Measurements from ENCODE around the gene LRRC36.
"Not testable (repeated sequence)": the region's sequence is repeated elsewhere in the genome, so short reads cannot be mapped to it uniquely, and the experiment has no call there.

LRRC36 gene

DNA sequence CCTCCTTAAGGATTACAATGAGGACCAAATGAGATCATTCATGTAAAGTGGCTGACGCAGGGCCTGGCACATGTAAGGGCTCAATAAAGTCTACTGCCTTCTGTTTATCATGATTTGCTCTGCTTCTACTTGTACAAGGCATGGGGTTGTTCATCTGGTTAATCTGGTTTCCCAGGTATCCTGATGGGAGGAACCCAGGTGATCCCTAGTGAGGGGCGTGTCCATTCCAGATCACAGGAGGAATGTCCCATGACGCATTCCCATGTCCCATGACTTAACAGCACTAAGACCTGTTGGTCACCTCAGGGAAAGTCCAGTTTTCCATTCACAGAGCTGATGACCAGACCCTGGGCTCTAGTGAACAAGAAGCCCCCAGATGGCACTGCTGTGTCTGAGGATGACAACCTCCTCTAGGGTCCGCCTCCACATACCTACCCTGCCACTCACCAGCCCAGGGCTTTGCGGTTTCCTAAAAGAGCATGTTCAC is 78.2 kb downstream of the LRRC36 start:
- no peak for DNase-seq

DNA sequence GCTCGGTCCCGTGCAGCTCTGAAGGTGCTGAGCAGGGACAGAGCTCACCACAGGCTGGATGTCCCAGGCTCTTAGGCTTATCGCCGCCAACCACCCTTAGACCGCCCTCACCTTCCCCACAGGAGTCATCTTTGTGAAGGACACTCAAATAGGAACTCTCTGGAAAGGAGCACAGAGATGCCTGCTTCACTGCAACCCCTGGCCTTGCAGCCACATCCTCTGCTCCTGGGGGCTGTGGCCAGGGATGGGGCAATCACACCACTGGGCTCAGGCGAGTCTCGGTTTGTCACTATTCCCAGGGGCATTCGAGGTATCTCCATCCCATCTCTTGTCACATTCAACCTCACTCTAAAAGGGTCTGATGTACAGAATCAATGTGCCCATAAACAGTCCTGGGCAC is 78.7 kb downstream of the LRRC36 start:
- DNase-seq = no peak

DNA sequence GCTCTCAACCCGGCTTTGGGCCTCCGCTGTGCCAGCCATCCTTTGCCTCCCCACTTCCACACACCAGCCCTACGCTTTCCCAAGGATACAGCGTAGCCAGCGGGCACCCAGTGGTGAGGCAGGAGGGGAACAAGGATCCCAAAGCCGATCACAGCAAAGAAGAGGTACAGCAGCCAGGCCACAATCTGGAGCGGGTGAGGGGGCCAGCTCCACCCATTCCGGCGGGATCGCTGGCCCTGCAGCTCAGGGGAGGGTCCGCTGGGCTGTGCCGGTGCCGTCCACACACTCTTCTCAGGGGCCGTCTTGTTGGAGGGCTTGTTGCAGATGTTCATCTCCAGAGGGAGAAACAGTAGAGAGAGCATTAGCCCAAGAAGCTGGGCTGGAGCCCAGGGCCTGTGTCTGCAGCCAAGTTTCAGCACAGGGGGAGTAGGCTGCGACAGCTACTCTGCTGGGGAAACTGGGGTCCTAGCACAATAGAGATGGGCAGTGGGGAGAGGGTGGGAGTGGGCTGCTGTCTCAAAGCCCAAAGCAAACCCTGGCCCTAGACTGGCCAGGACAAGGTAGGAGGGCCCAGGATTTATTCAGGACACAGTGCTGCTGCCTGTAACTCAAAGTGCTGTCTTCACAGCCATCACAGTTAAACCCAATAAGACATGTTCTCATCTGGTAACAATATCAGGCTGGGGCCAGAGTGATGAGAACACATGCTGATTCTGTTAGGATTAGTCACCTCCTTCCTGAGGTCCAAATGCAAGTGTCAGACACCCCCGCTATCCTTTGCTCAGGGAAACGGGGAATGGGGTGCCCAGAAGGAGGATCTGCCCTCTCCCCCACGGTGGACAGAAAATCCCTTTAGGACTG is 79.7 kb downstream of the LRRC36 start:
- DNase-seq = no peak

DNA sequence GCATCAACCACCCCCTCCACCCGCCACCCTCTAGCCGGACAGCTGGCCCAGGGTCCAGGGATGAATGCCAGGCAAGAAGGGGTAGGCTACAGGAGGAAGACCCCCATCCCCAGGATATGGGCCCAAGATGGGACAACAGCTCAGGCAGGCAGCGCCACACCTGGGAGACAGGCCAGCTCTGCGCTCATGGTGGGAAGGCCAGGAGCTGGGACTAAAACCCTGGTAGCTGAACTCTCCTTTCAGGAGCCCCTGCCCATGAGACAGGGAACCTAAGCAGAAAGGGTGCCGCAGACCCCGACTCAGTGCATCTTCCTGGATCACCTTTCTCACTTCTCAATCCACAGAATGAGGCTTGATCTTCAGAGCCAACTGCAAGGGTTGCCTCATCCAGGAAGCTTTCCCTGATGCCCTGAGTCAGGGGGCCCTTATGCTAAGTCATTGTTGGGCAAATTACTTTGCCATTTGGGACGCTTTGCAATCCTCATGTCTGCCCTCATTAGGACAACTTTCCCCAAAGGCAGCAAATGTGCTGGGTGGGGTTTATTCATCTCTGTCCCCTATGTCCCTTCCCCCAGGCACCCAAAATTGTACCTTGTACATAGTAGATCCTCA is 80.7 kb downstream of the LRRC36 start:
- DNase-seq = no peak

DNA sequence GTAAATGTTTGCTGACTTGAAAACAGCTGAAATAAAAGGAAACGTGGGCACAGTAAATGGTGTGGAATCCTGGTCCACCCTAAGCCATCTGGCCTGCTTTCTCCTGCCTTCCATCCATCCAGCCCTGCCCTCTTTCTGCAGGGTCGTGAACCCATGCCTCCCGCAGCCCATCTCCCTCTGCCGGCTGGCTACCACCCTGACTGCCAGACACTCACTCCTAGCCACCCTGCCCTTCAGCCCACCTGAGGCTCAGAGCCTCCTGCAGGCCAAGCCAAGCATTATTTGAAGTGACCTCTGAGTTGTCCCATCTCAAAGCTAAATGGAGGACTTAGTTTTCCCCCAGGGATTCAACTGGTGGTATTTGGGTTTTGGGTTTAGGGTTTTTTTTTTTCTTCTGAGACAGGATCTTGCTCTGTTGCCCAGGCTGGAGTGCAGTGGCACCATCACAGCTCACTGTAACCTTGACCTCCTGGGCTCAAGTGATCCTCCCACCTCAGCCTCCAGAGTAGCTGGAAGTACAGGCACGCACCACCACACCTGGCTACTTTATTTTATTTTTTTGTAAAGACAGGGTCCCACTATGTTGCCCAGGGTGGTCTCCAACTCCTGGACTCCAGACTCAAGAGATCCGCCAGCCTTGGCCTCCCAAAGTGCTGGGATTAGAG is 81.3 kb downstream of the LRRC36 start:
- no peak for DNase-seq

DNA sequence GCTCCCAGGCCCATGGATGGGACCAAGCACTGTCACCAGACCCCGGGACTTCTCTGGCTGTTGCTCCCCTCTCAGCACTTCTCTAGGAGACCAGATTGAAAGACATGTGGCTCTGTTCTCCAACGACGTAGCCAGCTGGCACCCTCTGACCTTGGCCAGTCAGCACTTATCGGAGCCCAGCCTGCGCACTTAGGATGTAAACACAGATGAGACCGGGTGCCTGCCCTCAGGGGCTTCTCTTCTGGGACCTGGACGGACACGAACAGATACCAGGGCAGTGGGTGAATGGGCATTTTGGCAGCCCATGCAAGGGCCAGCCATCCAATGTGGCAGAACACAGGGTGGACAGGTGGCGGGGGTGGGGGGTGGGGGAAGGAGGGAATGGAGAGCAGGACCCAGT is 83.0 kb downstream of the LRRC36 start:
- DNase-seq = no peak

DNA sequence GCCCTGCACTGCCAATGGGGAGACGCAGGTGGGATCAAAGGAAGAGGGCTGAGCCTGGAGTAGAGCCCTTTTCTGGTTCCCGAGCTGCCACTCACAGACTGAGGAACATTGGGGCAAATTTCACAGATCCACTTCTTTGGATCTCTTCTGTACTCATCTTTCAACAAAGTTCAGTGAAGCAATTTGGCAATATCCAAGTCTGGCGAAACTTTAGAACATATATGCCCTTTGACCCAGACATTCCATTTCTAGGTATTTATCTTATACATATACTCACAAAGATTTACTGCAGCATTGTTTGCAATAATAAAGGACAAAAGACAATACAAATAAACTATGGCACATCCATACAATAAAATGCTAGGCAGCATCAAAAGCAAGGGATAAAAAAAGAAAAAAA is 84.7 kb downstream of the LRRC36 start:
- DNase-seq = no peak

DNA sequence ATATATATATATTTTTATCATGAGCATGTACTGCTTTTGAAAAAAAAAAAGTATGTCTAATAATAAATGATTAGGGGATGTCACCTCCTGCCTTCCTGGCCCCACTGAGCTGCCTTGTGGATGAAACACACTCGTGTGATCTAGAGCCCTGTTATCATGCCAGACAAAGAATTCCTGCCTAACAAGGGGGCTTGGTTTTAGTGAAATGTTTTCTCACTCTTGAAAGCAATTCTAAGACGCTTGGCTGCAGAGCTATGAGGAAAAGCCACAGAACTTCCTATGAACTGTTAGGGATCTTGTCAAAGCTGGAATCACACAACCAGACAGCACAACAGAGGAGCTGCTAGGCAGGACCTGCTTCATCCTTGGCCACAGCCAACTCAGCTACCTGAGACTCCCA is 85.7 kb downstream of the LRRC36 start:
- no peak for DNase-seq

DNA sequence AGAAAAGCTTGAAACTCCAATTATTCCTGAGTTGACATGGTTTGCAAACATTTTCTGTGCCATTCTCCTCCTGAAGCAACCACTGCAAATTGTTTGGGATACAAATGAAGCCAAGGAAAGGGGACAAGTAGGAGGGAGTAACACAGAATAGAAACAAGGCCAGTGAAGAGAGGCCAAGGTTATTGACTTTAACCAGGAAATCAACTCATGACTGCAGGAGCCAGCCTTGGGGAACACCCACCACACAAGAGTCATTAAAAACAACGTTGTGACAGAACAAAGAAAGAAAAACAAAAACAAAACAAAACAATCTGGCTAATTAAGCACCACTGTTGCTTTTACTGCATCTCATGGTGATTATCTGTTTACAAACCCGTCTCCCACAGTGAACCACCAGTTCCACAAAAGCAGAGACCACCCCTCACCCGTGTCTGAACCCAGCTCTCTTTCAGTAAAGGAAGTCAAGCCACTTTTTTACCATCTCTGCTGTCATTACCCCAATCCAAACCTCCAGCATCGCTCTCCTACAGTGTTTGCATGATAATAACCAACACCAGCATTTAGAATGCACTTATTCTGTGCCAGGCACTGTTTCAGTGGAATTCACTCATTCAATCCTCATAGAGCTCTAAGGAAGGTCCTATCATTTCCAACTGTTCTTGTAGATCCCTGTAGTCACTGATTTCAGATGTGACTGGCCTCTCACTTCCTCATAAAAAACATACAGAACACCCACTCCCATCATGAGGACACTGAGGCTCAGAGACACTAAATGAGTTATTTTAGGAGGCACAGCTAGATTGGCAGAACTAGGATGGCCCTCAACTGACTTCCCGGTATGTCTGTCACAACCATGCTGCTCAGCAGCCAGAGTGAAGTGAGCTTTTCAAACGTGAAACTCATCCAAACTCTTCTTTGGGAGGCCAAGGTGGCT is 87.6 kb downstream of the LRRC36 start:
- DNase-seq = no peak

DNA sequence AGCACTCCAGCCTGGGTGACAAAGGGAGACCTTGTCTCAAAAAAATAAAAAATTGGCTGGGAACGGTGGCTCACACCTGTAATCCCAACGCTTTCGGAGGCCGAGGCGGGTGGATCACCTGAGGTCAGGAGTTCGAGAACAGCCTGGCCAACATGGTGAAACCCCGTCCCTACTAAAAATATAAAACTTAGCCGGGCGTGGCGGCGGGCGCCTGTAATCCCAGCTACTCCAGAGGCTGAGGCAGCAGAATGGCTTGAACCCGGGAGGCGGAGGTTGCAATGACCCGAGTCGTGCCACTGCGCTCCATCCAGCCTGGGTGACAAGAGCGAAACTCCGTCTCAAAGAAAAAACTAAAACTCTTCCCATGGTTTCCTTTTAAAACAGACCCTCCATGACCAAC is 88.8 kb downstream of the LRRC36 start:
- DNase-seq = not testable (repeated sequence)

DNA sequence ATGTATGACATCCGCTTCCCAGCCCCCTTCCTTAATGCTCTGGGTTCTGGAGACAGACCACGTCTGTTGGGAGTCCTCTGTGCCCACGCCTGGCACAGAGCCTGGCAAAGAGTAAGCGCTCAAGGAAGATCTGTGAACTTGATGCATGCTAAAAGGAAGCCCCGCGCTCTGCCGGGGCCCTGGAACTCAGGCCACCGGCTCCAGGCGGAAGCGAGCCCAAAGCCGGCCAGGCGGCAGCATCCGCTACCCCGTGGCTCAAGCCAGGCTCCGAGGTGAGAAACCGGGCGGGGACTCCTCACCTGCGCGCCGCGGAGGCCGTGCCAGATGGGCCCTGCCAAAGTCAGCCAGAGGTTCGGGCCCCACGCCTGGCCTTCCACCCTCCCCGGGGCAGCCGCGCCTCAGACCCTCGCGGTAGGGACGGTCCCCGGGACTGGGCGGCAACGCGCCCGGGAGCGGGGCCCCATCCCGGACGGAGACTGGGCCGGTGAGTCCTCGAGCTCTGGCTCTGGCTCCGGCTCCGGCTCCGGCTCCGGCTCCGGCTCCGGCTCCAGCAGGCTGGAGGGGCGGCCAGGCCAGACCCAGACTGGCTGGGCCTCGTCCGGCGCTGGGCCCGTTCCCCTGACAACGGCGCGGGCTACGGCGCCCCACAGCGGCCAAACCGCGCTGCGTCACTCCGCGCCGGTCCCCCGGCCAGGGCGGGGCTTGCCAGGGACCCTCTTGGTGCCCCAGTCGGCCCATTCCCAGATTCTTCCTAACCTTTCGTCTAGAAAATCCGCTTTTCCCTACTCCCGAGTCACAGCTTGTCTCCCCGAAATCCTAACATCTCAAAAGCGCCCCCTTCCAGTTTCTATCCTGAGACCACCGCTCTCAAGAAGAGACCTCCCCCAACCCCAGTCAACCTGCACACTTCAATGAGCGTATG is 89.5 kb downstream of the LRRC36 start, which contains the start of gene ZDHHC1:
ZDHHC1 (minus strand) TSS at position 606 of the 922 bp plus-strand sequence. CDS start 8,702 bp downstream, outside the sequence.
- DNase-seq = no peak

DNA sequence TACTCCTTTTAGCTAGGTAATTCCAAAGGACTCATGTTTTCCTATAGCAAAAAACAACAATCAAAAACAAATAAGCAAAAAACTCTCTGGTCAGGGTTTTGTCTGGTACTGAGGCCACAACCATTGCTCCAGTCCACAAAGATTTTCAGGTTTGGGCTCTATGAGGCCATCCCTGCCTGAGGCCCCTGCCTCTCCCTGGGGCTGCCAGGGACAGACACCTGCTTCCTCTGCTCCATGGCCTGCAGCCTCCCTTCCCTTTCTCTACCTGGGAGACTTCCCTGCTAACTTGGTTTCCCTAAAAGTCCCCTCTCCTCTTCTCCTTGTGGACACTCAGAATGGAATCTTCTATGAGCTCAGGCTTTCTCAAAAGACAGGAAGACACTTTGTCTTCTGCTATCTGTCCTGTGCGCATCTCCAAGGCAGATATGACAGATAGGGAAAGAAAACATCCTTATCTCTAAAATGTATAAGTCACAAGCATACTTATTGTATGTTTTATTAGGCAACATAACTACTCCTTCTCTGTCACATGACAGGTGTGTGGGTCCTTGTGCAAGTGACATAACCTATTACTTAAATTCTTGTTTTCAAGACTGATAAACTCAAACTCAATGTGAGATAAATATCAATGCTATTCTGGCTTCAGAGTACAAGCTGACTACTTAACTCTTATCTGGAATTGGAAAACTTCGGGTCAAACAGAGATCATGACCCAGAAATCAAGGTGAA is 90.9 kb downstream of the LRRC36 start:
- no peak for DNase-seq

DNA sequence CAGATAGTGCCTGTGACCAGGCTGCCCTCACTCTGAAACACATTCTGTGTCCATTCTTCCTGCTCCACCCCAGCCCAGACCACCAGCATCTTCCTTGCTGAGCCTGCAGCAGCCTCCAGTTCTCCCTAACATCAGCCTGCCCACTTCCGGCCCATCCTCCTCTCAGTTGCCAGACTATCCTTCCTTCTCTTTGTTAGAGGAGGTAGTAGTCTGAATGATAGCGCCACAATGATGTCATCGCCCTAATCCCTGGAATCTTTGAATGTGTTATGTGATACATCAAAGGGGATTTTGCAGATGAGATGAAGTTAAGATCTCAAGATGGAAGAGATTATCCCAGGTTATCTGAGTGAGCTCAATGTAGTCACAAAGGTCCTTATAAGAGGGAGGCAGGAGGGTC is 92.9 kb downstream of the LRRC36 start:
- no peak for DNase-seq

DNA sequence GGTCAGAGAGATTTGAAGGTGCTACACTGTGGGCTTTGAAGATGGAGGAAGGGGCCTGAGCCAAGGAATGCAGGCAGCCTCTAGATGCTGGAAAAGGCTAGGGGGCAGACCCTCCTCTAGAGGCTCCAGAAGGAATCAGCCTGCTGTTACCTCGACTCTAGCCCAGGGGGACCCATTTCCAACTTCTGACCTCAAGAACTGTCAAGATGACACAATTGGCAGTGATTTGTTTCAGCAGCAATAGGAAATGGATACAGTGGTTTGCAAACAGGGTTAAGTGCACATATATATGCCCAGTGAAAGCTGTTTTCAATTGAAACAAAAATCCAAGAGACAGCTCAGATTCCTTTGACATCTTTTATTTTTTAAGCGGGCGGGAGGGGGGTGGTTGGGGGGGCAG is 93.3 kb downstream of the LRRC36 start:
- DNase-seq = no peak

DNA sequence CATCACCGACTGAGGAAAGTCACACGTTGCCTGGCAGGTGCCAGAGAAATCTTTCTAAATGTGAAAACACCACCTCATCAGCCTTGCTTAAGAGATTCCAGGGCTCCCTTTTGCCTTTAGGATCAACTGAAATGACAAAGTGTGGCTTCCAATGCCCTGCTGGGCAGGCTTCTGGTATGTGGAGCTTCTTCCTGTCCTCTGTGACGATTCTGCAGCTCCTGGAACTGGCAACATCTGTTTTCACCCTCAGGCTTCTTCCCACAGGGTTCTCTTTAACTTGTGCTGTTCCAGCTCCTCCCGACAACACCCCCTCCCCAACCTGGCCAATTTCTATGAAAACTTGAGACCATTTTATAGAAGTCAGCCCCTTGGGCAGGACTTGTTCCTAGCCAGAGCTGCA is 94.4 kb downstream of the LRRC36 start:
- no peak for DNase-seq

DNA sequence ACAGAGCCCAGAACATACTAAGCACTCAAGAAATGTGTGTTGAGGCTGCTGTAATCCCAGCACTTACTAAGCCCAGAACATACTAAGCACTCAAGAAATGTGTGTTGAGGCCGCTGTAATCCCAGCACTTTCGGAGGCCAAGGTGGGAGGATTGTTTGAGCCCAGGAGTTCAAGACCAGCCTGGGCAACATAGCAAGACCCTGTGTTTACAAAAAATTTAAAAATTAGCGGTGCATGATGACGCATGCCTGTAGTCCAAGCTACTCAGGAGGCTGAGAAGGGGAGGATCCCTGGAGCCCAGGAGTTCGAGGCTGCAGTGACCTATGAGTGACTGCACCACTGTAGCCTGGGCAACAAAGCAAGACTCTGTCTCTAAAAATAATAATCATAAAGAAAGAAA is 96.4 kb downstream of the LRRC36 start:
- DNase-seq = no peak

DNA sequence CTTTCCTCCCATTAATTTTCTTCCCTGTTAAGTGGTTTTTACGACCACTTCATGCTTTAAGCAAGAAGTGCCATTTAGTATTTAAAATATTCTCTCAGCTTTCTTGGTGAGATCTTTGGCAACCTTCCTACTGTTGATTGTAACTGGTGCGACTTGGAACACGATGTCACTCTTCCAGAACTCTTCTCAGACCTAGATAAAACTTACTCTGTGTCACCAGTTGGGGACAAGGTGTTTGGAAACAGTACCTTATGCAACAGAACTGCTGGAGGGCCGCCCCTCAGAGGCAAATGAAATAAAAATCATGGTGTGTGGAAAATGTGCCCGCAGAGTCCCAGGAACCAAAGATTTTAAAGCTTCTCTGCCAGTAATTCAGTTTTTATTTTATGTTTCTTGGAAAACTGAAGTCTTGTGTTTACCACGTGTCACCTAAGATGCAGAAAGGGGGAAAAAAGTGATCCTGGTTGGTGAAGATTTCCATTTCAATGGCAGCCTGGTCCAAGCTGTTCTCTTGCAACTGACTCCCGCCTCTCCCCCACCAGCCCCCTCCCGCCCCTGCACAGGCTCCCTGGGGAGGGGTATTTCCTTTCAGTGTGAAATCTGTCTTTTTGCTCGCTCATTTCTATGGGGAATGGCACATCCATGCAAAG is 97.1 kb downstream of the LRRC36 start:
- no peak for DNase-seq

DNA sequence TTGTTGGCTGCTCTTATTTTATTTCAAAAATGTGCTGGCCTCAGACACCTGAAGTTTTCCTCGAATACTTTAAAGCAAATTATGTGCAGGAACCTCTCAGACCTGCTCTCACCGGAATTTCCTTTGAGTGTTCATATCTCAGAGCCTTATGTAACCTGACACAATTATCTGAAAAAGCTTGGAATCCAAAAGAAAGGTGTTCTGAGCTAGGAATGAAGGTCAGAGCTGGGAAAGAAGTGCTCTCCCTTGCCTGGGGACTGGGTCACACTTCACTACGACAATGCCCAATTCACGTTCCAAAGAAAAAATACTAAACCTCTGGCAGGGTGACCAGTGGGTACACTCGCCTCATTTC is 97.6 kb downstream of the LRRC36 start:
- DNase-seq = no peak

DNA sequence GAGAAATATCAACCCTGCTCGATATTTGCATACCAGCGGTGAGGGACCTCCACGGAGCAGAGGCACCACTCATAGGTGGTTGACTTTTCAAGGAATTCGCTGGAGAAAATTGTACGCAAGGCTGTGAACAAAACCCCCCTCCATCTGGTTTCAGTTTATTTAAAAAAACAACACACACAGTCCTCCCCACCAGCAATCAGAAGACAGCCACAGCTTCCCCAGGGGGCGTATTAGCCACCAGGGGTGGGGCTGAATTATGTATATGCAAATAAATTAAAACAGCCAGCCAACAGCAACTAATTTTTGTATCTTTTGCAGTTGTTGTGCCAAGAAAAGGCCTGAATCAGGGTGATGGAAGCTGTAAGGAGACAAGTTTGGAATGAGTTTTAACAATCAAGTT is 98.4 kb downstream of the LRRC36 start:
- DNase-seq = no peak

DNA sequence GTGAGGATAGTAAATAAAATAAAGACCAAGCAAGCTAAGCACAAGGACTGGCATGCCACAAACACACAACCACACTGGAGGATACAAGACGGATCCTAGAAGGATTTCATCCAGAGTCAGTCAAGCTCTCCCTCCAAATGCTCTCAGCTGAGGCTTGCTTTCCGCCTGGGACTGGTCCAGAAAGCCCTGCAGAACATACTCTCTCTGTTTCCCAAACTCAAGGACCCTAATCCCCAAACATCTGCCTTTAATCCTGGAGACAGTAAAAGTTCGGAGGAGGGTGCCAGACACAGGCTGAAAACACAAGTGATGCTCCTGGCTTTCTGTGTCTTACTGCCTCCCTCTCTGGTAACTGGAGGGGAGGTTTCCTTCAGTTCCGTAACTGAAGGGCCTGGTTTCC is 99.0 kb downstream of the LRRC36 start:
- no peak for DNase-seq
